Kidney (tissue), 14 donors: ENCODE measurements around the gene MEGF10. TPM values are rescaled to one million over a fixed set of nuclear protein-coding genes. Genes with fewer than 3 reads are reported as not detected.

ENCODE experiments used
- DNase-seq, 5 donors: peaks; one replicate each; pipeline ENCODE4 v3.0.0-alpha.2; 2013 to 2020
- FAIRE-seq: peaks from 2 replicates; lab custom pipeline; 2012; peaks lifted over from hg19 to GRCh38; lab: Jason Lieb, UNC
- H3K27ac ChIP-seq, 2 donors: one replicate each; pipeline ENCODE4 v1.7.0; 2013; ENCODE audit warnings: low read depth in 2 of 2, low read length in 2 of 2, inconsistent platforms in 1 of 2
- H3K27me3 ChIP-seq: one replicate; pipeline ENCODE4 v1.7.1; 2013; ENCODE audit warnings: low read length, inconsistent platforms; ENCODE audit not compliant: control insufficient read depth, insufficient read depth
- H3K36me3 ChIP-seq, 3 donors: one replicate each; pipeline versions ENCODE4 v1.7.0 to v1.7.1; 2013; ENCODE audit warnings: low read length in 3 of 3, control low read depth in 1 of 3, inconsistent platforms in 1 of 3; ENCODE audit not compliant: insufficient read depth in 3 of 3, control insufficient read depth in 2 of 3
- H3K4me1 ChIP-seq, 3 donors: one replicate each; pipeline versions ENCODE4 v1.7.0 to v1.7.1; 2013; ENCODE audit warnings: low read length in 3 of 3, inconsistent platforms in 1 of 3, low read depth in 1 of 3; ENCODE audit not compliant: control insufficient read depth in 2 of 3, insufficient read depth in 2 of 3
- H3K4me3 ChIP-seq, 3 donors: one replicate each; pipeline versions ENCODE4 v1.7.0 to v1.8.1; 2013; ENCODE audit warnings: low read length in 3 of 3, control low read depth in 1 of 3, inconsistent platforms in 1 of 3
- H3K9ac ChIP-seq, 3 donors: one replicate each; pipeline versions ENCODE4 v1.7.0 to v1.7.1; 2013; ENCODE audit warnings: low read length in 3 of 3, control low read depth in 1 of 3, inconsistent platforms in 1 of 3
- H3K9me3 ChIP-seq, 3 donors: one replicate each; pipeline versions ENCODE4 v1.7.0 to v1.7.1; 2013; ENCODE audit warnings: low read length in 3 of 3, control low read depth in 1 of 3, inconsistent platforms in 1 of 3; ENCODE audit not compliant: control insufficient read depth in 2 of 3, insufficient read depth in 1 of 3
- intact Hi-C: fragments of 100-400 bp; cut with DNase I; formaldehyde crosslinking; loops from one replicate; pipeline ENCODE4 v1.11.1; 2022
- polyA plus RNA-seq: library from polyadenylated mRNA; stranded (reverse); fragments of 350-450 nt; fragmentation: Illumina TruSeq; extraction: RNeasy Lipid Tissue Mini Kit (QIAGEN cat#74804); gene quantifications from one replicate; pipeline ENCODE4 v1.2.3, GENCODE V29; 2014; ENCODE audit warnings: low read depth, low replicate concordance; ENCODE audit not compliant: insufficient read depth
- total RNA-seq: library from RNA; stranded (reverse); fragmentation: NEBNext Ultra II Directional; extraction: Animal tissue kit (Norgen Biotek cat#: 25700); gene quantifications from one replicate; pipeline ENCODE4 v1.2.1, GENCODE V29; 2021
- TF ChIP-seq, protein P1 (sequence below): IDR thresholded peaks from 3 replicates; pipeline ENCODE4 v1.5.1; 2012; ENCODE audit warnings: mild to moderate bottlenecking, moderate library complexity, borderline replicate concordance; ENCODE audit not compliant: insufficient read depth; ENCODE audit errors: extremely low read depth
- donor health status: control.
- donor health status: control.
- donor health status: control.
- donor health status: control.
- donor health status: control.
- donor health status: DM: yes; HTN: yes; CAD: no.
- donor health status: Normal renal cell carcinoma (clear cell type).

The MEGF10 gene
- total and polyA plus RNA-seq, 2 donors from 2014 or later, result 0.09 to 0.25 TPM

DNA sequence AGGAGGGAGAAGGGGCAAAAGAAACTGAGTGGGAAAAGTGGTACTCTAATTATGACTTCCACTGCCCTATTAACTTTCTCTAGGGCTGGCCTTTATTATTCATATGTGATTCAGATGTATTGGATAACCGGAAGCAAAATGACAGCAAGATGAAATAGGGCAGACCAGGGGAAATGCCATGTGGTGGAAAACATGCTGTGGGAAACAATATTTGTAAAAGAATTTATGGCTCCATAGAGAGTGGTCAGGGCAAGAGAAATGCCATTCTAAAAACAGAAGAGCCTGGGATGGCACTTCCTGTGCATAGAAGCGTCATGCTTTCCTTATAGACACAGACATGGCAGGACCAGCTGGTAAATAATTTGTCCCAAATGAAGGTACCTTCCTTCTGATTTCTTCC lies 67.7 kb downstream of the MEGF10 start:
- no peak overlapping the region for H3K9ac ChIP-seq
- TF ChIP-seq, protein P1, sequence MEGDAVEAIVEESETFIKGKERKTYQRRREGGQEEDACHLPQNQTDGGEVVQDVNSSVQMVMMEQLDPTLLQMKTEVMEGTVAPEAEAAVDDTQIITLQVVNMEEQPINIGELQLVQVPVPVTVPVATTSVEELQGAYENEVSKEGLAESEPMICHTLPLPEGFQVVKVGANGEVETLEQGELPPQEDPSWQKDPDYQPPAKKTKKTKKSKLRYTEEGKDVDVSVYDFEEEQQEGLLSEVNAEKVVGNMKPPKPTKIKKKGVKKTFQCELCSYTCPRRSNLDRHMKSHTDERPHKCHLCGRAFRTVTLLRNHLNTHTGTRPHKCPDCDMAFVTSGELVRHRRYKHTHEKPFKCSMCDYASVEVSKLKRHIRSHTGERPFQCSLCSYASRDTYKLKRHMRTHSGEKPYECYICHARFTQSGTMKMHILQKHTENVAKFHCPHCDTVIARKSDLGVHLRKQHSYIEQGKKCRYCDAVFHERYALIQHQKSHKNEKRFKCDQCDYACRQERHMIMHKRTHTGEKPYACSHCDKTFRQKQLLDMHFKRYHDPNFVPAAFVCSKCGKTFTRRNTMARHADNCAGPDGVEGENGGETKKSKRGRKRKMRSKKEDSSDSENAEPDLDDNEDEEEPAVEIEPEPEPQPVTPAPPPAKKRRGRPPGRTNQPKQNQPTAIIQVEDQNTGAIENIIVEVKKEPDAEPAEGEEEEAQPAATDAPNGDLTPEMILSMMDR, result no peak
- no peaks in the 10 kb centered on the region for H3K36me3 ChIP-seq
- no peak for FAIRE-seq
- H3K27me3 ChIP-seq, result no peaks in the 10 kb centered on the region
- no peak overlapping the region for H3K4me3 ChIP-seq
- H3K27ac ChIP-seq, result no peak overlapping the region
- no peaks in the 10 kb centered on the region for H3K4me1 ChIP-seq
- no peaks in the 10 kb centered on the region for H3K9me3 ChIP-seq
- intact Hi-C loops, result no loop called here
- no peak for DNase-seq

GRCh38 chr5:127358740-127359139 lies 68.1 kb downstream of the MEGF10 start:
- Histone ChIP-seq H3K4me1 (no peaks in the 10 kb centered on the region), H3K27me3 (no peaks in the 10 kb centered on the region), H3K9ac (no peak overlapping the region), H3K27ac (no peak overlapping the region), H3K9me3 (no peaks in the 10 kb centered on the region), H3K4me3 (no peak overlapping the region), H3K36me3 (no peaks in the 10 kb centered on the region)
- TF ChIP-seq, protein P1, result no peak
- intact Hi-C loops, result no loop called here
- FAIRE-seq (no peak), DNase-seq (no peak)

DNA sequence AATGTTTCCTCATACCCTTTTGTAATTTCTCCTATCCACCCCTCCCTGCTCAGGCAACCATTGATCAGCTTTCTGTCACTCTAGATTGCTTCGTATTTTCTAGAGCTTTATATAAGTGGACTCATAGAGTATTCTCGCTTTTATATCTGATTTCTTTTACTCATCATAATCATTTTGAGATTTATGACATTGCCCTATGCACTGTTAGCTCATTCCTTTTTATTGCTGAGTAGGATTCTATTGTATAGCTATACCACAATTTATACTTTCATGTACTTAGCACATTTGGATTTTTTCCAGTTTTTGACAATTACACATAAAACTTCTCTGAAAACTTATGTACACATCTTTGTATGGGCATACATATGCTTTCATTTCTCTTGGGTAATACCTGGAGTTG lies 68.9 kb downstream of the MEGF10 start:
- FAIRE-seq (no peak), DNase-seq (no peak)
- Histone ChIP-seq H3K4me3 (no peak overlapping the region), H3K4me1 (no peaks in the 10 kb centered on the region), H3K9me3 (no peaks in the 10 kb centered on the region), H3K27me3 (no peaks in the 10 kb centered on the region), H3K36me3 (no peaks in the 10 kb centered on the region), H3K27ac (no peak overlapping the region), H3K9ac (no peak overlapping the region)
- TF ChIP-seq, protein P1, result no peak
- intact Hi-C loops, result no loop called here

GRCh38 chr5:127363403-127363802 lies 72.8 kb downstream of the MEGF10 start:
- intact Hi-C loops, result no loop called here
- H3K27me3 ChIP-seq, result no peaks in the 10 kb centered on the region
- H3K36me3 ChIP-seq, result no peaks in the 10 kb centered on the region

More at GRCh38 chr5:127363403-127363802, 72.8 kb downstream of the MEGF10 start:
- no peak for FAIRE-seq
- Histone ChIP-seq H3K9me3 (no peaks in the 10 kb centered on the region), H3K4me1 (no peaks in the 10 kb centered on the region), H3K9ac (no peak overlapping the region), H3K4me3 (no peak overlapping the region), H3K27ac (no peak overlapping the region)
- TF ChIP-seq, protein P1, result no peak
- DNase-seq, result no peak
